GM19043 (cell line): Measurements from ENCODE around the gene COBL.
"Not testable (repeated sequence)": the region's sequence is repeated elsewhere in the genome, so short reads cannot be mapped to it uniquely, and the experiment has no call there.

Experiments used
- ATAC-seq: cut with Tn5 transposase; IDR thresholded peaks from one replicate; pipeline ENCODE4 v1.9.1; 2021; ENCODE audit warnings: low read depth; ENCODE audit not compliant: unreplicated experiment

Gene COBL

GRCh38 chr7:51019191-51019844, 297.3 kb downstream of the COBL start:
- ATAC-seq, result no peak

- no peak for ATAC-seq
These were observed 298.8 kb downstream of the COBL start for GRCh38 chr7:51017576-51018535.

- no peak for ATAC-seq
These were observed 300.1 kb downstream of the COBL start for GRCh38 chr7:51016546-51016945.

- ATAC-seq, result no peak
These were observed 301.0 kb downstream of the COBL start for GRCh38 chr7:51015581-51015980.

DNA sequence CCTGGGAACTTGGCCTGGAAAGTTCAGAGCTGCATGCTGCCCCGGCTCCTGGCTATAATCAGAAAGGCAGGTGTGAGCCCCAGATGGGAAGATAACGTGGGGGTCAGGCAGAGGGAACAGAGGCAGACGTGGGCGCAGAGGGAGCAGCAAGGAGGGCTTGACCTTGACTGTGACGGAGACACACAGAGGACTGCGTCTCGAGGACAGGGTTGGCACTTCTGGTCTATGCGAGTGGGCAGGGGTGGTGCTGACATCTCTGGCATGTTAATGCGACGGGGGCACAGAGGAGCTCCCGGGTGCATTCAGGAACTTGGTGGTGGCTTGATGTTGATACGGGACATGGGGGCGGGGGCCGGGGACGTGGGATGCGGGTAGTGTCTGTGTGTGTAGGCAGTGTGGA, 301.8 kb downstream of the COBL start:
- ATAC-seq, result no peak

DNA sequence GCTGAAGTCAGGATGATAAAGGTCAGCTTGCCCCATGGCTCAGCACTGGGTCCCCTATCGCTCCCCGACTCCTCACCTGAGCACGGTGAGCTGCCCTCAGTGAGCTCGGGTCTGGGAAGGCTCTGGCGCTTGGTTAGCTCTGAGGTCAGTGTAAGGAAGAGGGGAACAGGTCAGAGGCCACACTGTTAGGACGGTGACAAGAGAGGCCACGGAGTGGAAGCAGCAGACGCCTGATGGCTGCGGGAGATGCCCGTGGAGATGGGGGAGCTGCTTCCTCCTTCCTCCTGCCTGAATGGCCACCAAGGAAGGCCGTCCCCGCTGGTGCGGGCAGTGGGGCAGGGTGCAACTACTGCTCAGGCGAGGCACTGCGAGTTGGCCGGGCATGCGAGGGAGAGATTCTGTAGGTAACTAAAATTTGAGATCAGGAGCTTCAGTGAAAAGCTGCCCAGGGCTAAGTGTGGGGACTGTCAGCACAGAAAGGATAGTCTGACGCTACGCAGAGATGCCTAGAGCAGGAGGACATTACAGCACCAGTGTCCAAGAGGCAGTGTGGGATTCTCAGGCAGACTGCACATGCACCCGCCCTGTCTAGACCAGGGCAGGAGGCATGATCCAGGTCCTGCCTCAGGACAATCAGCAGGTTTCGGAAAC, 302.6 kb downstream of the COBL start:
- ATAC-seq, result no peak

DNA sequence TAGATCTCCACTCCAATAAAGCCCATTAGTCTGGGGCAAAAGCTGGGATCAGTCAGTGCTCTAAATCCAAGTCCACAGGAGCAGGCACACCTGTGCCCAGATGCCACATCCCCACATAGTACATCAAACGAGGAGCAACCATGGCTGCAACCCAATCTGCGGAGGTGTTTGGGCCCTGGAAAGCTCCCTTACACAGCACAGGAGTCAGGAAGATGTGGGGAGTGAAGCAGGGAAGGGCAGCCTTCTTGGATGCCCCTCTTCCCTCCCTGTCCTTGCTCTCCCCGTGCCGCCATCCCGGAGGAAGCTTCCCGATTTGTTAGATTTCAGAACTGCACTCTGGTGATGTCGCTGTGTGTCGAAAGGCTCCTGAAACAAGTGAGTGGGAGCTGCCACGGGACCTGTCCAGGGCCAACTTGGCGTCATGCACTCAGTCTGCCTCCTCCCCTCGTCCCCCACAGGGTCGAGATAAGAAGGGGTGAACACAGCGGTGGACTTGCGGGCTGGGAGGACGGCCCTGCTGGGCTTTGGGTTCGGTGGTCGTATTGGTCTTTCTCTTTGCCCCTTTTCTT, 303.3 kb downstream of the COBL start:
- no peak for ATAC-seq

DNA sequence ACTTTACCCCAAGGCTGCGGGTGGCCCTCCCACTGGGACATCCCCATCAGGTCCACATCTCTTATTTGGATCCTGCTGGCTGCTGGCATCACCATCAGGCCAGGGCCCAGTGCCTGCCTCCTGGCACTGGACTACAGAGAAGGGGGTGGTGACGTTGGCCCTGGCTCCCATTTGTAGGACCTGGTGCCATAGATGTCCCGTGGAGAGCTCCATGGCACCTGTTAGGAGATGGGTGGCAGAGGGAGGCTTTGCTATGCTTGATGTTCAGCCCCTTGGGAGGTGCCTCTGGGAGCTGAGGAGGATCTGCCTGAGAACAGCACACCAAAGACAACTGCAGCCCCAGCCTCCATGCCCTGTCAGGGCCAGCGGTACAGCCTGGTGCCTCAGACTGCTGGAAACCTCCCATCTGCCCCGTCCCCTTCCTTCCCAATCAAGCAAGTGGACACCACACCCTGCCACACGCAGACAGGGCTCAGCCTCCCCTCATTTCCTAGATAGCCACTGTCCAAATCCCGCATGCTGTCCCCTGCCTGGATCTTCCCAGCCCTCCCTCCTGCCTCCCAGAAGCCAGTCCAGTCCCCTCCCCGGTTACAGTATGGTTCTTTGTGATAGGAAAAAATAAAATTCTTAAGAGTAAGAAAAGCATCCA, 303.9 kb downstream of the COBL start:
- no peak for ATAC-seq

DNA sequence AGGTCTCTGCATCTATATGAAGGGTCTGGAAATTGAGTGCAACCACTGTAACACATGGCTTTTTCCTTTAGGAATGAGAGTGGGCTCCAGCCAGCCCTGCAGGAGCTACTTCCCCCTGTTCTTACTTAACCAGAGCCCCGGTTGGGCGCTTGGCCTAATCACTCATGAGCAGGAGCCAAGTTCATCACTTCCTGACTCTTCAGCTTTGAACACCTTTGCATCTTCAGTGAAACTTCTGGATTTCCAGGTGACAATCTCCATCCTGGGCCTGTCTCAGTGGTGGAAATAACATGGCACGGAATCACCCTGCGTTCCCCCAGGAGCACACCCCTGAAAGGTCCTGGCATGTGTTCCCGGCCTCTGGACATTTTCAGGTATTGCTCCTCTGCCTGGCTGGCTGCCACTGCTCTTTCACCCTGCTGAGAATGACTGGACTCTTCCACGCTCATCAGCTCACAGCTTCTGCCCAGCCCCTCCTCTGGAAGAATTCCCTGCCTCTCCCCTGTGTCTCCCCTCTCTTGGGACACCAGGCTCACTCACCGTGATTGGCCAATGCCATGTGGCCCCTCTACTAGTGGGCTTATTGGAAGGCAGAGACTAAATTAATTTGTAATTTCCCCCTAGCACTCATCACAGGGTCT, 304.8 kb downstream of the COBL start:
- no peak for ATAC-seq

GRCh38 chr7:51010534-51010933, 306.1 kb downstream of the COBL start:
- ATAC-seq, result no peak

- no peak for ATAC-seq
These were observed 306.7 kb downstream of the COBL start for GRCh38 chr7:51009716-51010496.

DNA sequence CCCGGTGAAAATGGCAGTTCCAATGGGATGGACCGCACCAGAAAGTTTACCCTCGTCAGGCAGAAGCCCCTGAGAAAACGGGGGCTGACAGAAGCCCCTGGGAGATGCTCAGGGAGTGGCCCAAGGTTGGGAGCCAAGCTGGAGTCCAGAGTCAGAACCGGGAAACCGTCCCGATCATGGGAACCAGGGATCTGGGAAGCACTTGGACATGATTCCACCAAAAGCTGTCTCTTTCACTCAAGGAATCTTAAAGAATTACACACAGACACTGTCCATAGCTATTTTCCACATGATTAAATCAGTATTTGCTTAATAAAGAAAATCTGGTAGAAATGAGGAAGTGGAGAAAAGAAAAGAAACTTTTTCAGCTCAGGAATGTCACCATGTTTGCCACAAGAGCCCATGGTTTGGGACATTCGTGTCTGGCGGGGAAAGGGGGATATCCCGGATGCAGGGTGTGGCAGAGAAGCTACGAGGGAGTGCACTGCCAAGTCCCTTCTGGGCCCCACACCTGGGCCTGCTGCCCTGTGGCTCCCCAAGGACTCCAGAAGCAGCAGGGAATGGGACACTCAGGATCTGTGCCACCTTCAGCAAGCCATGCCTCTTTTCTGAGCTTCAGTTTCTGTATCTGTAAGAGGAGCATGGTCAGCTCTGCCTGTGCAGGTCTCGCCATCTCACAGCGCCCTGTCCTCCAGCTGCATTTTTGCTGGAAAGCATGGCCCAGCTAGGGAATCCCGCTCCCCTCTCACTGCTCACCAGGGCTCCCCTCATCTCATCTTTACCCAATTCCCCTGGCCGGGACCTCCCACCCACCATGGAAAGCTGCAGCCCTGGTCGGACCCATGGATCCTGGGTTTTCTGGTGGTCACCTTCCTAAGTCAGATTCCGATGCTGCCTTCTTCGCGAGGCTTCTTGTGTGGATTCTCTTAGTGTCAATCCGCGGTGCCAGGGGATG, 308.8 kb downstream of the COBL start:
- ATAC-seq, result no peak

- no peak for ATAC-seq
These were observed 309.9 kb downstream of the COBL start for GRCh38 chr7:51006483-51007235.

DNA sequence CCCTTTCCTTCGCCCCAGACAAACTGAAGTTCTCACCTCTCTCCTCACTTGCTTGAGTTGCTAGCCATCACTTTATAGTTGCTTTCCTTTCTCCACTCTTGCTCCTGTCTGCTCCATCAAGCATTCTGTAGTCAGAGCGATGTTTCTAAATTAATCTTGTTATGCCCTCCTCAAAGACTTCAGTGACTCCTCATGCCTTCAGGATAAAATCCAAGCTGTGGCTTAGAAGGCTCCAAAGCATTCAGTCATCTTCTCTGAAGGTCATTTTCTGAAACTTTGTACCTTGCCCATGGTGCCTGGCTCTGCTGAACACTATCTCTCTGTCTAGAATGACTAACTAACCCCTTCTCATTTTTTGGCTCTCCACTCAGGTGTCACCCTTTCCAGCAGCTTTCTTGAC, 311.5 kb downstream of the COBL start:
- ATAC-seq, result no peak

- ATAC-seq, result no peak
These were observed 315.7 kb downstream of the COBL start for GRCh38 chr7:51000956-51001355.

DNA sequence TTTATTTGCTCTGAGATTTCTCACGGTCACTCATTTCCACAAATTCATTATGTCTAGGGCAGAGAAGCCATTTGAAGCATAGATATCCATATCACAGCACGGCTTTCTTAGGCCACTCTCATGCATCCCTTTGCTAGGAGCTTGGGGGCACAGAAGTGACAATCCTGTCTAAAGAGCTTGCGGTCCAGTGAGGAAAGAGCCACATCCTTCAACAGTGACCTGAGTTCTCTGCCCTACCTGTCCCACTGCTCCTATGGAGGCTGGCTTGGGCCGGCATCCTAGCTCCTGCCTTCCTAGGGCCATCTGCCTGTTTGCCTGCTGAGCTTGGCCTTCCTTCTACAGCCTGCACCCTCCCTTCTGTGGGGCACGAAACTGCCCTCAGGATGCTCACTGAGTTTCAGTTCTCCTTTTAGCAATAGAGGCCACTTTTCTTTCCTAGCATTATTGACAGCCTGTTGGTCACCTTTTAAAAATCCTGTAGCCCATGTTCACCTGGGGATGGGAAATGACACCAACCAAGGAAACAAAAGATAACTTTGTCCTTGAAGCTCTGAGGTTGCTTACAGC, 321.8 kb downstream of the COBL start:
- ATAC-seq, result no peak

DNA sequence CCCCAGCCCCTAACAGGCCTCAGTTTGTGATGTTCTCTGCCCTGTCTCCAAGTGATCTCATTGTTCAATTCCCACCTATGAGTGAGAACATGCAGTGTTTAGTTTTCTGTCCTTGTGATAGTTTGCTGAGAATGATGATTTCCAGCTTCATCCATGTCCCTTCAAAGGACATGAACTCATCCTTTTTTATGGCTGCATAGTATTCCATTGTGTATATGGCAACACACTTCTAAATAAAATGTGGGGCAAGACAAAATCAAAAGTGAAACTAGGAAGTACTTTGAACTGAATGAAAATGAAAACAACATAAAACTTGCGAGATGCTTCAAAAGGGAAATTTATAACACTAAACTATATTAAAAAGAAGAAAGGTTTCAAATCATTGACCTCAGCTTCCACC, 326.4 kb downstream of the COBL start:
- not testable (repeated sequence) for ATAC-seq
